ENCODE data around the gene MCTP1. TPM values are rescaled to one million over a fixed set of nuclear protein-coding genes. Genes with fewer than 3 reads are reported as not detected.

Gene MCTP1
- total and polyA plus RNA-seq, 2 of the 8 experiments (the other 6 are each of a cell fraction or from before 2014, with no cell fraction given), result 0.56 to 3.4 TPM

DNA sequence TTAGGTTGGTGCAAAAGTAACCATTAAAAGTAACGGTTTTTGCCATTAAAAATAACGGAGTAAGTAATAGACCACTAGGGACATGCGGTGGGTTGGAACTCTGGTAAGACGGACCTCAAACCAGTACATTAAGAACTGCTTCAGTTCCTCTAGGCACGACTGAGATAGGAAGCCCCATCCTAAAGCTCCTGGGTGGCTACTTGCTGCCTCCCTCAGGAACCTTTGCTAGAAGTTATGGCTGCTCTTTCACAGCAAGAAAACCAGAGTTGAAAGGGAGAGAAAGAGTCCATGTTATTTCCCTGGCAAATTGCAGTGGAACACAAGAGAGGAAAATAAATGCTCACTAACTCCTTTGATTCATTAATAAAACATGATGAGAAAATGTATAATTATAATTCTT is 47.6 kb downstream of the MCTP1 start:
- no peak for FAIRE-seq
- no peak overlapping the region for H3K56ac ChIP-seq (replicated peaks; ENCODE audit: insufficient read length, low read depth, low read length)
- no peak overlapping the region for H2BK12ac ChIP-seq (ENCODE audit: low read depth, low read length)
- ChIA-PET CTCF (ENCODE audit: partially characterized antibody) (interaction anchor here (0.5 to 1.6 kb wide), 4 partner anchors 10 to 269 kb away, joined by 3 to 6 read pairs (median 4); no protein-coding TSS in a partner anchor), POLR2A (ENCODE audit: partially characterized antibody) (no interaction called here)
- H3K4ac ChIP-seq (replicated peaks; ENCODE audit: insufficient read length, low read depth, low read length), result no peak overlapping the region
- DNase-seq (ENCODE audit: low read depth in 1 of 2, low spot score in 2 of 2), result no peak
- no peak overlapping the region for H3K18ac ChIP-seq (ENCODE audit: extremely low read depth, low read length)
- H3K79me1 ChIP-seq (ENCODE audit: low read depth, low read length), result no peaks in the 10 kb centered on the region
- 0 out of 4 replicates have a peak, but pooled peaks cover 0 to 1% of the 10 kb centered on the region in 2 experiments for H3K9me3 ChIP-seq (ENCODE audit: insufficient read depth in 2 of 2, low read depth in 1 of 2, low read length in 1 of 2)
- no peaks in the 10 kb centered on the region for H3K23me2 ChIP-seq (ENCODE audit: low read depth, low read length)
- no peak overlapping the region for H4K5ac ChIP-seq (ENCODE audit: insufficient read length, low read depth, low read length)
- no peaks in the 10 kb centered on the region for H4K20me1 ChIP-seq (replicated peaks in 1 of 2; ENCODE audit: control insufficient read depth in 1 of 2, insufficient read depth in 2 of 2, low read length in 2 of 2)
- H2BK20ac ChIP-seq (ENCODE audit: low read length), result no peak overlapping the region
- no peak overlapping the region for H3K14ac ChIP-seq (ENCODE audit: insufficient read length)
- no peak overlapping the region for H4K91ac ChIP-seq (replicated peaks; ENCODE audit: insufficient read length, low read length)
- no peaks in the 10 kb centered on the region for H3K4me1 ChIP-seq (replicated peaks in 1 of 4; ENCODE audit: control insufficient read depth in 3 of 4, insufficient read depth in 4 of 4, low read length in 3 of 4)
- no peak overlapping the region for H3K9ac ChIP-seq (replicated peaks in 1 of 4; ENCODE audit: extremely low read depth in 1 of 4, low read depth in 3 of 4, low read length in 3 of 4)
- no peak for TF ChIP-seq BRCA1 (IDR thresholded peaks at IDR 0.05; ENCODE audit: low read depth, low read length)
- TF ChIP-seq SP1 (IDR thresholded peaks at IDR 0.05; ENCODE audit: low read depth, low read length), result no peak
- no peak for TF ChIP-seq CHD1 (IDR thresholded peaks at IDR 0.05; ENCODE audit: low read depth, low read length)
- TF ChIP-seq SRF (IDR thresholded peaks at IDR 0.05; ENCODE audit: low read depth, low read length), result no peak
- TF ChIP-seq SIRT6 (IDR thresholded peaks at IDR 0.05; ENCODE audit: low read length), result no peak
- no peak for TF ChIP-seq KDM1A (IDR thresholded peaks at IDR 0.05; ENCODE audit: borderline replicate concordance, low read length)
- TF ChIP-seq NANOG (IDR thresholded peaks at IDR 0.05; ENCODE audit: insufficient read depth, low read depth, low read length, poor library complexity, severe bottlenecking), result no peak
- TF ChIP-seq, protein P1, sequence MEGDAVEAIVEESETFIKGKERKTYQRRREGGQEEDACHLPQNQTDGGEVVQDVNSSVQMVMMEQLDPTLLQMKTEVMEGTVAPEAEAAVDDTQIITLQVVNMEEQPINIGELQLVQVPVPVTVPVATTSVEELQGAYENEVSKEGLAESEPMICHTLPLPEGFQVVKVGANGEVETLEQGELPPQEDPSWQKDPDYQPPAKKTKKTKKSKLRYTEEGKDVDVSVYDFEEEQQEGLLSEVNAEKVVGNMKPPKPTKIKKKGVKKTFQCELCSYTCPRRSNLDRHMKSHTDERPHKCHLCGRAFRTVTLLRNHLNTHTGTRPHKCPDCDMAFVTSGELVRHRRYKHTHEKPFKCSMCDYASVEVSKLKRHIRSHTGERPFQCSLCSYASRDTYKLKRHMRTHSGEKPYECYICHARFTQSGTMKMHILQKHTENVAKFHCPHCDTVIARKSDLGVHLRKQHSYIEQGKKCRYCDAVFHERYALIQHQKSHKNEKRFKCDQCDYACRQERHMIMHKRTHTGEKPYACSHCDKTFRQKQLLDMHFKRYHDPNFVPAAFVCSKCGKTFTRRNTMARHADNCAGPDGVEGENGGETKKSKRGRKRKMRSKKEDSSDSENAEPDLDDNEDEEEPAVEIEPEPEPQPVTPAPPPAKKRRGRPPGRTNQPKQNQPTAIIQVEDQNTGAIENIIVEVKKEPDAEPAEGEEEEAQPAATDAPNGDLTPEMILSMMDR (IDR thresholded peaks at IDR 0.05; ENCODE audit: control extremely low read depth in 1 of 3, insufficient read depth in 1 of 3, low read depth in 1 of 3, low read length in 3 of 3), result peak in 1 of 3 experiments; percentile 1; a peak in 1 of 4 replicates
- peak; percentile 35 to 52; a peak in 2 of 4 replicates for TF ChIP-seq RAD21 (IDR thresholded peaks at IDR 0.05 in 1 of 2, conservative IDR thresholded peaks at IDR 0.05 in 1 of 2; ENCODE audit: low read depth in 2 of 2, low read length in 2 of 2)
- TF ChIP-seq TBP (IDR thresholded peaks at IDR 0.05; ENCODE audit: low read depth, low read length), result no peak
- TF ChIP-seq YY1 (IDR thresholded peaks at IDR 0.05; ENCODE audit: low read depth, low read length), result no peak
- no peak for TF ChIP-seq JUN (IDR thresholded peaks at IDR 0.05; ENCODE audit: low read depth, low read length)
- no peak overlapping the region for H4K8ac ChIP-seq (ENCODE audit: extremely low read depth, insufficient read depth, low read length)
- WGBS, 2 experiments (ENCODE audit: extremely low coverage in 1 of 2, insufficient coverage in 1 of 2, insufficient read length in 1 of 2, insufficient replicate concordance in 2 of 2, low coverage in 1 of 2, low lambda C conversion rate in 2 of 2, missing lambda C conversion rate in 1 of 2), result 89% methylated on average over 5 of the region's 5 CpGs; no CpG with 5 or more reads in 1 of the 2 experiments
- H2BK120ac ChIP-seq (replicated peaks; ENCODE audit: low read depth, low read length), result no peak overlapping the region
- H3K23ac ChIP-seq (ENCODE audit: insufficient read length), result no peak overlapping the region
- no peak overlapping the region for H3K4me2 ChIP-seq (ENCODE audit: insufficient read depth in 1 of 2, low read depth in 2 of 2, low read length in 2 of 2)
- H3K36me3 ChIP-seq (ENCODE audit: control insufficient read depth in 2 of 4, insufficient read depth in 4 of 4, low read length in 3 of 4), result no peaks in the 10 kb centered on the region
- H2AFZ ChIP-seq (ENCODE audit: low read length), result no peak overlapping the region; the same call in 1 of the 2 replicates
- peaks cover 0 to 1% (median 0%) of the 10 kb centered on the region in 4 experiments; a peak in 1 of 7 replicates for H3K27me3 ChIP-seq (replicated peaks in 1 of 4; ENCODE audit: control insufficient read depth in 3 of 4, extremely low read depth in 1 of 4, insufficient read depth in 3 of 4, low read length in 3 of 4)
- H2BK15ac ChIP-seq (ENCODE audit: low read length), result no peak overlapping the region
- H2BK5ac ChIP-seq (ENCODE audit: low read depth, low read length), result no peak overlapping the region
- H3K27ac ChIP-seq (ENCODE audit: low read depth, low read length), result no peak overlapping the region
- no peak overlapping the region for H2AK5ac ChIP-seq (ENCODE audit: low read depth, low read length)
- H3K79me2 ChIP-seq (ENCODE audit: control insufficient read depth in 1 of 2, insufficient read depth in 2 of 2, low read length in 2 of 2), result no peaks in the 10 kb centered on the region
- H3K4me3 ChIP-seq (ENCODE audit: extremely low read depth in 1 of 4, insufficient read depth in 2 of 4, low read depth in 3 of 4, low read length in 4 of 4), result no peak overlapping the region

Data from H1 (cell line).